Amniotic epithelial cell (primary cell): Measurements from ENCODE around the gene ANKS6.
"Not testable (repeated sequence)": the region's sequence is repeated elsewhere in the genome, so short reads cannot be mapped to it uniquely, and the experiment has no call there.

Source experiments
- DNase-seq: peaks from one replicate; pipeline ENCODE4 v3.0.0-alpha.2; 2010; ENCODE audit warnings: low read depth

The ANKS6 gene

GRCh38 chr9:98702340-98702739, 94.0 kb downstream of the ANKS6 start:
- DNase-seq = no peak

DNA sequence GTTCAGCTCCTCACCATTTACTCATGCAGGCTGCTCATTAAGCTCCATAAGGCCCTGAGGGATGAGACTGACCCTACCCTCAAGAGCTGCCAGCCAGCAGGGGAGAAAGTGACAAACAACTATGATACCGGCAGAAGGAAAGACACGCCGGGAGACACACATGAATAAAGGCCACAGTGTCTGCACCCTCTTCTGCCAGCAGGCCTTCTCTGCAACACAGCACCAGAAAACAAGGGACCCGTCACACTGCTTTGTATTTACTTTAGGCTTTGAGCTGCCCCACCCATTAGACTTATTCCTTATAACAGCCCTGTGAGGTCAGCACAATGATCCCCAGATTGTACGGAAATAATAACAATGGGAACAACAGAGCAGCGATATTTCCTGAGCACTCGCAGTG, 94.8 kb downstream of the ANKS6 start:
- no peak for DNase-seq

DNA sequence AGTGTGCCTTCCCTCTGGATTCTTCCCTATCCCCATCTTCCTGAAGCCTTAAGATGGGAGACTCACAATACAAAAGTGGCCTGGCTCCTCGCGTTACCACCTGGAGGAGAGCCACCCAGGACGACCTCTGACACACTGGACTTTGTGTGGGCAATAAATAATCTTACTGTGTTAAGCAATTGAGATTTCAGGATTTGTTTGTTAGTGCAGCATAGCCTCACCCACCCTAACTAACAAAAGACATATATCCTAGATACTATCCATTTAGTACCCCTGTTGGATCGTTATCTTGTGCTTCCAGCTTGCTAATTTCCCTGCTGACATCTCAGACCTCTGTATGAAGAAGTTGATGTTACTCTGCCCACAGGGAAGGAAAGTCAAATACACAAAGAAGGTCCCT, 95.6 kb downstream of the ANKS6 start:
- DNase-seq = no peak

GRCh38 chr9:98698856-98699255, 97.5 kb downstream of the ANKS6 start:
- DNase-seq = no peak

GRCh38 chr9:98694943-98695342, 101.4 kb downstream of the ANKS6 start:
- no peak for DNase-seq

DNA sequence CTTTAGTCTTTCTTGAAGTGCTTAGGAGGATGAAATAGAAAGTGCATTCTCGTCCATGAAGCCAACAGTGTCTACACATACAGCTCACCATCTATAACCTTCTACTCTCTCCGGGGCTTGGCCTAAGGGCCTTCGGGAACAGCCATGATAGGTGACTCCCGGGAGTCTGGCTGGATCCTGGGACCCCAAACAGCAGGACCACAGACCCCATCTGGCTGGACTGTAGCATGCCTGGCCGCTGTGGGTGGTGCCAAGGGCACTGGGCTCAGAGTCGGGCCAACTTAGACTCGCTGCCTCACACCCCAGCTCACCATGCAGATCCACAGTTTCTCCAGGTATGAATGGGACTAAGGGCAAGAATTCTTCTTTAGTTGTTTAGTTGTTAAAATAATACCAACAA, 104.0 kb downstream of the ANKS6 start:
- DNase-seq = no peak

GRCh38 chr9:98691890-98692289, 104.5 kb downstream of the ANKS6 start:
- no peak for DNase-seq

GRCh38 chr9:98690686-98691085, 105.7 kb downstream of the ANKS6 start:
- no peak for DNase-seq

DNA sequence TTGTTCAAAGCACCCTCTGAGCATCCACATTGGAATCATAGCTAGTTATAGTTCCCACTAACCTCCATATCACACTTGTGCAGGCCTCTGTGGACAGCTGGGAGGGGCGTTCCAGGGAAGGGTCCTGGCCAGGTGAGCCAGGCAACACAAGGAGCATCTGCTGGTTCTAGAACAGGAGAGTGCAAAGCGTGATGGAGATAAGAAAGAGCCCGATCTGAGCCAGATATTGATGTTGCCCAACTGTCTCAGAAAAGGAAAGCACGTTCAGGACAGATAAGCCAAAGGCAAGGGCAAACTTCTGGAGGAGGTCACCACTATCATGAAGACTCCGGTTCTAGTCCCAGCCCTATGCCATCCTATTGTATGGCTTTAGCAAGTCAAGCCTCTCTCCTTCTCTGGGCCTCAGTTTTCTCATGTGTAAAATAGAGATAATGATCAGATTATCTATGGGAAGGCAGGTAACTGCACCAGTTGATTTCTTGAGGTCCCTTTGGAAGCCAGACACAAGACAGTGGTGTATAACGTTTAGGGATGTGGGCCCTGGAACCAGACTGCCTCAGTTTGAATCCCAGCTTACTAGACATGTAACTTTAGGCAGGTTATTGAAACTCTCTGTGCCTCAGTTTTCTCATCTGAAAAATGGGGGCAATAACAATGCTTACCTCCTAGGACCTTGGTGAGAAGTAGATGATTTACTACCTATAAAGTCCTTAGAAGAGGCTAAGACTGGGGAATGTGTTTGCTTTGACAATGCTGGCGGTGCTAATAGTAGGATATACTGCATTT, 107.5 kb downstream of the ANKS6 start:
- DNase-seq = no peak

DNA sequence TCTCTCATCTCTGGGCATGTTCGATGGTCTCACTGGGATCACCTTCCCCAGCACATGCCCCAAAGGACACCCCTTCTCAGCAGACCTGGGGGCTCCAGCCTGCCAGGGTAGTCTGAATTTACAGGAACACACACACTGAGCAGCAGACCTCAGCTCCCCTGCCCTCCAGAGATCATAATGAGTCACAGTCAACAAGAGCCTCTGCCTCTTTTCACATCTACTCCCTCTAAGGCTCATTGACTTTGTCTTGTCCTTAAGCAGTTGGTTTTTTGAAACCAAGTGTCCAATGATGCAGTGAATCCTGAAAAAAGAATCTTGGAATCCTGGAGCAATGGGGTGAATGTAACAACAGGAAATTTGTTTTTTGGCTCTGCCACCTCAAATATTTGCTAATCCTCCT, 108.4 kb downstream of the ANKS6 start:
- no peak for DNase-seq

GRCh38 chr9:98686961-98687855, 109.1 kb downstream of the ANKS6 start:
- no peak for DNase-seq

- not testable (repeated sequence) for DNase-seq
Observed at GRCh38 chr9:98684816-98685215, 111.5 kb downstream of the ANKS6 start.
